ENCODE results near the gene DSTYK. TPM values are rescaled to one million over a fixed set of nuclear protein-coding genes. Genes with fewer than 3 reads are reported as not detected.
"Not testable (repeated sequence)": the region's sequence is repeated elsewhere in the genome, so short reads cannot be mapped to it uniquely, and the experiment has no call there.

Gene DSTYK
- total RNA-seq, 4 donors from 2014 or later: 15.1 to 18.7 (median 16.2) TPM

DNA sequence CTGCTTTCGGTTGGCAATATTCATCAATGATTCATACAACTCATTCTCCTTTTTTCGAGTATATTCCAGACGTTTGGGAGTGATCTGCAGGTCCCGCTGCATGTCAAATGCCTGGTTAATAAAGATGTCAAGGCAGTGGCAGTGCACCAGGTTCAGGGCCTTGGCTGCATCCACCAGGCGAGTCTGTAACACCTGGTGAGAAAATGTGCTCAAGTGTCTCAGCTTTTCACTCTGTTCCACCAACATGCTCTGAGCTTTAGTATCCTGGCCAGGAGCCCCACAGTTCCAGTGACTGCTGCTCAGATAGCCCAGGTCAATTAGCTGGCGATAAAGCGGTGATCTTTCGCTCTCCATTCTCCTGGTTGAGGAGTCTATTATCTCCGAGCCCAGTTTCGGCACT, 42.3 kb downstream of the DSTYK start:
- no peak for TF ChIP-seq EP300 (IDR thresholded peaks at IDR 0.05)
- TF ChIP-seq, protein P1, sequence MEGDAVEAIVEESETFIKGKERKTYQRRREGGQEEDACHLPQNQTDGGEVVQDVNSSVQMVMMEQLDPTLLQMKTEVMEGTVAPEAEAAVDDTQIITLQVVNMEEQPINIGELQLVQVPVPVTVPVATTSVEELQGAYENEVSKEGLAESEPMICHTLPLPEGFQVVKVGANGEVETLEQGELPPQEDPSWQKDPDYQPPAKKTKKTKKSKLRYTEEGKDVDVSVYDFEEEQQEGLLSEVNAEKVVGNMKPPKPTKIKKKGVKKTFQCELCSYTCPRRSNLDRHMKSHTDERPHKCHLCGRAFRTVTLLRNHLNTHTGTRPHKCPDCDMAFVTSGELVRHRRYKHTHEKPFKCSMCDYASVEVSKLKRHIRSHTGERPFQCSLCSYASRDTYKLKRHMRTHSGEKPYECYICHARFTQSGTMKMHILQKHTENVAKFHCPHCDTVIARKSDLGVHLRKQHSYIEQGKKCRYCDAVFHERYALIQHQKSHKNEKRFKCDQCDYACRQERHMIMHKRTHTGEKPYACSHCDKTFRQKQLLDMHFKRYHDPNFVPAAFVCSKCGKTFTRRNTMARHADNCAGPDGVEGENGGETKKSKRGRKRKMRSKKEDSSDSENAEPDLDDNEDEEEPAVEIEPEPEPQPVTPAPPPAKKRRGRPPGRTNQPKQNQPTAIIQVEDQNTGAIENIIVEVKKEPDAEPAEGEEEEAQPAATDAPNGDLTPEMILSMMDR (IDR thresholded peaks at IDR 0.05): no peak
- TF ChIP-seq POLR2A (IDR thresholded peaks at IDR 0.05): no peak
- TF ChIP-seq POLR2AphosphoS5 (IDR thresholded peaks at IDR 0.05): no peak
- Histone ChIP-seq H3K9me3 (no peaks in the 10 kb centered on the region), H3K27ac (no peak overlapping the region), H3K4me3 (no peak overlapping the region), H3K36me3 (peaks cover 0 to 60% of the 10 kb centered on the region in 2 donors), H3K27me3 (no peaks in the 10 kb centered on the region), H3K4me1 (no peaks in the 10 kb centered on the region)
- 86 to 90% methylated on average over 8 to 9 of the region's 10 CpGs for WGBS, 2 donors (ENCODE audit: low coverage in 1 of 2)
- no peak for ATAC-seq

DNA sequence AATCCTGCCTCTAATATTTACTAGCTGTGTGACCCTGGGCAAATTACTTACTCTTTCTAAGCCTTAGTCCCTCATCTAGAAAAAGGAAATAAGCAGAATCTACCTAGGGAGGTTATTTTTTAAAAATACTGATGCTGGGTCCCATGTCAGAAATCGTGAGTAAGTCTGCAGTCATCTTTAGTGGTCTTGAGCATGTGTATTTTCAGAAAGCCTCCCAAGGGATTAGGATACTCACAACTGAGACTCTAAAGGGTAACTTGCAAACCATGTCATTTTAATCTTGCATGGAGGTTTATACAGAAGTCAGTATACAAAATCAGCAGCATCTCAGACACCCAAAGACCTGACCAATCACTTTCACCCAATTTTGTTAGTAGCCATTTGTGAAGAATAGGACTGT, 43.2 kb downstream of the DSTYK start:
- Histone ChIP-seq H3K27ac (no peak overlapping the region), H3K27me3 (no peaks in the 10 kb centered on the region), H3K4me1 (no peaks in the 10 kb centered on the region), H3K4me3 (no peak overlapping the region), H3K36me3 (peaks cover 0 to 69% of the 10 kb centered on the region in 2 donors), H3K9me3 (no peaks in the 10 kb centered on the region)
- TF ChIP-seq POLR2A (IDR thresholded peaks at IDR 0.05): no peak
- no peak for TF ChIP-seq EP300 (IDR thresholded peaks at IDR 0.05)
- TF ChIP-seq, protein P1 (IDR thresholded peaks at IDR 0.05): no peak
- 63 to 82% methylated on average over 1 of the region's 1 CpG for WGBS, 2 donors (ENCODE audit: low coverage in 1 of 2)
- ATAC-seq: no peak

DNA sequence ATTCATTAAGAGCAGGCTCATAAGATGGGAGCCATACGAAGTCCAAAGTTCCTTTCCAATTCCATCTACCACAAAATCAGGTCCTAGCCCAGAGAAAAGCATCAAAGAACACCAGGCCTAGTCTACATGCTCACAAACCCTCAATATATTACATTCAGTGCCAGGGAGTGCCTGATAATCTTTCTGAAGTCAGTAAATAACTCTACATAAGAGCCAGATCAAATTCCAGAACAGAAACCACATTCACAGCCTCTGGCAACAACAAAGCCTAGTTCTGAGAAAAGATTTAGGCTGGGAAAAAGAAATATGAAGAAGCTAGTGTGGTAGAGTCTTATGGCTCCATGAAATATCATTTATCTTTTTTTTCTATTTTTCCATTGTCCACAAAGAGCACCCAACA, 49.2 kb downstream of the DSTYK start:
- no peaks in the 10 kb centered on the region for H3K9me3 ChIP-seq
- no peaks in the 10 kb centered on the region for H3K27me3 ChIP-seq
- H3K4me1 ChIP-seq: no peaks in the 10 kb centered on the region
- H3K27ac ChIP-seq: no peak overlapping the region
- ATAC-seq: no peak
- 91% methylated on average over 1 of the region's 1 CpG; no CpG with 5 or more reads in 1 of the 2 donors for WGBS, 2 donors (ENCODE audit: low coverage in 1 of 2)
- TF ChIP-seq EP300 (IDR thresholded peaks at IDR 0.05) (no peak), POLR2A (IDR thresholded peaks at IDR 0.05) (no peak), POLR2AphosphoS5 (IDR thresholded peaks at IDR 0.05) (no peak)
- TF ChIP-seq, protein P1 (IDR thresholded peaks at IDR 0.05): no peak
- H3K4me3 ChIP-seq: no peak overlapping the region
- peaks cover 0 to 88% of the 10 kb centered on the region in 2 donors for H3K36me3 ChIP-seq

DNA sequence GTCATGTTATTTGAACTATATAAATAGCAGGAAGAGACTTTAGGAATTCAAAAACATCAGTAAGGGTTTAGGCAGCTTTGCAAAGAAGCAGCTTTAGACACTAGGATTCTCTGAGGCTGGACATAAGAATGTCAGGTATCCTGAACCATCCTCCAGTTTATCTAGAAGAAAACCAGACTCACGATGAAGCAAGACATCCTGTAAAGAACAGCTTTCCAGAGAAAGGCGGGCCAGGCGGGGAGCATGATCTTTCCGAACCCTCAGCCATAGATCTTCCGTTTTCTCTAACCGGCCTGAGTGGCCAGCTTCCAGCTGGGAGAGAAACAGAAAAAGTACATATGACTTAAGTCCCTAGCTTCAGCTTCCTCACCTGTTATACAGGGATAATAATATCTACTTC, 50.4 kb downstream of the DSTYK start:
- Histone ChIP-seq H3K9me3 (no peaks in the 10 kb centered on the region), H3K27me3 (no peaks in the 10 kb centered on the region), H3K4me1 (no peaks in the 10 kb centered on the region), H3K27ac (no peak overlapping the region), H3K4me3 (no peak overlapping the region), H3K36me3 (peaks cover 0 to 89% of the 10 kb centered on the region in 2 donors)
- WGBS, 2 donors (ENCODE audit: low coverage in 1 of 2): 91 to 92% methylated on average over 6 of the region's 6 CpGs
- no peak for ATAC-seq
- TF ChIP-seq, protein P1 (IDR thresholded peaks at IDR 0.05): no peak
- TF ChIP-seq POLR2AphosphoS5 (IDR thresholded peaks at IDR 0.05): no peak
- no peak for TF ChIP-seq EP300 (IDR thresholded peaks at IDR 0.05)
- TF ChIP-seq POLR2A (IDR thresholded peaks at IDR 0.05): no peak

DNA sequence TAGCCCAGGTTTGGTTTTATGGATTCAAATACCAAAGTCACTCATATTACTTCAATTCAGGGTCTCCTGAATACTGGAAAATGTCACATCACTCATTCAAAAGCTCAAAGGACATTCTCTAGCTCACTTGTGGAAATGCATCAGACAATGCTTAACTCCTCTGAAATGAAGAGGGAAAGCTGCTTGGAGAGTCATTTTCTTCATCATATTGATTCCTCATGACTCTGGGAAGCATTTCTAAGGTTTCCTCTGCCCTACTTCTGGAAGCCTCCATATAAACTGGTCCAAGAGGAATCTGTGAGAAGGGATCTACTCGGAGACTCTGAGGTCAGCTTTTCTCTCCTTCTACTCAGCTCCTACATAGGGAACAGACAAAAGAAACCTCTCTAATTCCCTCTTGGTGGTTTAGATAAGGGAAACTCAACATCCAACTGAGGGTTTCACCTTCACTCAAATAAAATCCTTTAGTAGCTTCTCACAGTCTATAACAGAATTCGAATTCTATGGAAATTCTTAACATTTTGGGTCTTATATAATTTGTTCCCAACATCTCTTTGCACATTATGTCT, 53.4 kb downstream of the DSTYK start:
- Histone ChIP-seq H3K4me3 (no peak overlapping the region), H3K9me3 (no peaks in the 10 kb centered on the region), H3K27me3 (no peaks in the 10 kb centered on the region), H3K4me1 (no peaks in the 10 kb centered on the region), H3K36me3 (peaks cover 0 to 100% of the 10 kb centered on the region in 2 donors), H3K27ac (no peak overlapping the region)
- TF ChIP-seq POLR2A (IDR thresholded peaks at IDR 0.05): no peak
- TF ChIP-seq, protein P1 (IDR thresholded peaks at IDR 0.05): no peak
- no peak for TF ChIP-seq POLR2AphosphoS5 (IDR thresholded peaks at IDR 0.05)
- no peak for TF ChIP-seq EP300 (IDR thresholded peaks at IDR 0.05)
- WGBS, 2 donors (ENCODE audit: low coverage in 1 of 2): 82 to 95% methylated on average over 2 of the region's 2 CpGs
- ATAC-seq: no peak

DNA sequence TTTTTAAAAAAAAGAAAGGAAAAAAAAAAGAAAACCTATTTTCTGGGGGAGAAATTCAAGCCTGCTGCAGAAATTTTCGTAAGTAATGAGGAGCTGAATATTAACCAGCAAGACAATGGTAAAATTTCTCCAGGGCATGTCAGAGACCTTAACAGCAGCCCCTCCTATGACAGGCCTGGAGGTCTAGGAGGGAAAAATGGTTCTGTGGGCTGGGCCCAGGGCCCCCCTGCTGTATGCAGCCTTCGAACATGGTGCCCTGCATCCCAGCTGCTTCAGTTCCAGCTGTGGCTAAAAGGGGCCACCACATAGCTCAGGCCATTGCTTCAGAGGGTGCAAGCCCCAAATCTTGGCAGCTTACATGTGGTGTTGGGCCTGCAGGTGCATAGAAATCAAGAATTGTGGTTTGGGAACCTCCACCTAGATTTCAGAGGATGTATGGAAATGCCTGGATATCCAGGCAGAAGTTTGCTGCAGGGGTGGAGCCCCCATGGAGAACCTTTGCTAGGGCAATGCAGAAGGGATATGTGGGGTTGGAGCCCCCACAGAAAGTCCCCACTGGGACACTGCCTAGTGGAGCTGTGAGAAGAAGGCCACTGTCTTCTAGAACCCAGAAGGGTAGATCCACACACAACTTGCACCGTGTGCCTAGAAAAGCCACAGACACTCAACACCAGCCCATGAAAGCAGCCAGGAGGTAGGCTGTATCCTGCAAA, 55.7 kb downstream of the DSTYK start:
- H3K27ac ChIP-seq, H3K27me3 ChIP-seq, H3K4me1 ChIP-seq, H3K9me3 ChIP-seq, H3K4me3 ChIP-seq, ATAC-seq: not testable (repeated sequence)
- WGBS, 2 donors (ENCODE audit: low coverage in 1 of 2): 0 to 73% methylated on average over 1 to 3 of the region's 3 CpGs
- peaks cover 0 to 95% of the 10 kb centered on the region in 2 donors for H3K36me3 ChIP-seq
